ENCODE data around the gene UBE2G1. TPM values are rescaled to one million over a fixed set of nuclear protein-coding genes. Genes with fewer than 3 reads are reported as not detected.

UBE2G1 gene
- total and polyA plus RNA-seq, 2 of the 13 experiments (the other 11 are each of a cell fraction or from before 2014, with no cell fraction given) = 27.9 to 42.6 TPM

DNA sequence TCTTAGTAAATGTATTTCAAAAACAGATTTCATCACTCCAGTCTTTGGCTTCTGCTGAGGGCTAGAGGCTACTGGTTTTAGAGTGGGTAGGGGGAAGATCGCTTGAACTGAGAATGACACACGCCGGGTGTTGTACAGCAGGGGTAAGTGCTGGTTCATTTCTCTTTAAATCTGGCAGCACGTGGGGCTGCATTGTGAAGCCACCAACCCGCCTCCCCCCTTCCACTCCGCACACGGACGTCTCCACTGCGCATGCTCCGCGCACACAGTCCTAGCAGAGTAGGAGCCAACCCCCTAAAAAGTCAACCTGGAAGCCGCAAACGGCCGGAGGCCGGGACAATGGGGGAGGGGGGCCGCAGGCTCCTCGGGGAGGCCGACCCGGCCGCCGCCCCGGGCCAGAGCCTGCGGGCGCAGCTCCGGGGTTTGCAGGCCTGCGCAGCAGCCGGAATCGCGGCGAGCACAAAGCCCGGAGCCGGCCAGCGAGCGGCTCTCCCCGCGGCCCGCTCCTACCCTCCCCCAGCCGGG, 1.3 kb downstream of the UBE2G1 start (continued):
- peak; percentile 46; the same call in 1 of the 2 replicates for TF ChIP-seq ZNF770 (CRISPR knock-in tag; IDR thresholded peaks at IDR 0.05)
- TF ChIP-seq ZFX (CRISPR knock-in tag; IDR thresholded peaks at IDR 0.05; ENCODE audit: low read depth) = peak; percentile 48; the same call in 1 of the 2 replicates
- no peak for TF ChIP-seq SMAD9 (CRISPR knock-in tag; IDR thresholded peaks at IDR 0.05)
- TF ChIP-seq, protein P1, sequence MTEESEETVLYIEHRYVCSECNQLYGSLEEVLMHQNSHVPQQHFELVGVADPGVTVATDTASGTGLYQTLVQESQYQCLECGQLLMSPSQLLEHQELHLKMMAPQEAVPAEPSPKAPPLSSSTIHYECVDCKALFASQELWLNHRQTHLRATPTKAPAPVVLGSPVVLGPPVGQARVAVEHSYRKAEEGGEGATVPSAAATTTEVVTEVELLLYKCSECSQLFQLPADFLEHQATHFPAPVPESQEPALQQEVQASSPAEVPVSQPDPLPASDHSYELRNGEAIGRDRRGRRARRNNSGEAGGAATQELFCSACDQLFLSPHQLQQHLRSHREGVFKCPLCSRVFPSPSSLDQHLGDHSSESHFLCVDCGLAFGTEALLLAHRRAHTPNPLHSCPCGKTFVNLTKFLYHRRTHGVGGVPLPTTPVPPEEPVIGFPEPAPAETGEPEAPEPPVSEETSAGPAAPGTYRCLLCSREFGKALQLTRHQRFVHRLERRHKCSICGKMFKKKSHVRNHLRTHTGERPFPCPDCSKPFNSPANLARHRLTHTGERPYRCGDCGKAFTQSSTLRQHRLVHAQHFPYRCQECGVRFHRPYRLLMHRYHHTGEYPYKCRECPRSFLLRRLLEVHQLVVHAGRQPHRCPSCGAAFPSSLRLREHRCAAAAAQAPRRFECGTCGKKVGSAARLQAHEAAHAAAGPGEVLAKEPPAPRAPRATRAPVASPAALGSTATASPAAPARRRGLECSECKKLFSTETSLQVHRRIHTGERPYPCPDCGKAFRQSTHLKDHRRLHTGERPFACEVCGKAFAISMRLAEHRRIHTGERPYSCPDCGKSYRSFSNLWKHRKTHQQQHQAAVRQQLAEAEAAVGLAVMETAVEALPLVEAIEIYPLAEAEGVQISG (CRISPR knock-in tag; IDR thresholded peaks at IDR 0.05) = peak; percentile 55; the same call in 1 of the 2 replicates
- no peak for TF ChIP-seq THYN1 (CRISPR knock-in tag; IDR thresholded peaks at IDR 0.05; ENCODE audit: borderline replicate concordance, low read depth)
- 0 out of 2 replicates have a peak, but pooled peaks have one; percentile 38 for TF ChIP-seq ISX (CRISPR knock-in tag; conservative IDR thresholded peaks at IDR 0.05)
- TF ChIP-seq, protein P2, sequence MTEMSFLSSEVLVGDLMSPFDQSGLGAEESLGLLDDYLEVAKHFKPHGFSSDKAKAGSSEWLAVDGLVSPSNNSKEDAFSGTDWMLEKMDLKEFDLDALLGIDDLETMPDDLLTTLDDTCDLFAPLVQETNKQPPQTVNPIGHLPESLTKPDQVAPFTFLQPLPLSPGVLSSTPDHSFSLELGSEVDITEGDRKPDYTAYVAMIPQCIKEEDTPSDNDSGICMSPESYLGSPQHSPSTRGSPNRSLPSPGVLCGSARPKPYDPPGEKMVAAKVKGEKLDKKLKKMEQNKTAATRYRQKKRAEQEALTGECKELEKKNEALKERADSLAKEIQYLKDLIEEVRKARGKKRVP (CRISPR knock-in tag; IDR thresholded peaks at IDR 0.05) = 0 out of 4 replicates have a peak, but pooled peaks of 1 of the 2 experiments have one; percentile 14
- TF ChIP-seq, protein P3, sequence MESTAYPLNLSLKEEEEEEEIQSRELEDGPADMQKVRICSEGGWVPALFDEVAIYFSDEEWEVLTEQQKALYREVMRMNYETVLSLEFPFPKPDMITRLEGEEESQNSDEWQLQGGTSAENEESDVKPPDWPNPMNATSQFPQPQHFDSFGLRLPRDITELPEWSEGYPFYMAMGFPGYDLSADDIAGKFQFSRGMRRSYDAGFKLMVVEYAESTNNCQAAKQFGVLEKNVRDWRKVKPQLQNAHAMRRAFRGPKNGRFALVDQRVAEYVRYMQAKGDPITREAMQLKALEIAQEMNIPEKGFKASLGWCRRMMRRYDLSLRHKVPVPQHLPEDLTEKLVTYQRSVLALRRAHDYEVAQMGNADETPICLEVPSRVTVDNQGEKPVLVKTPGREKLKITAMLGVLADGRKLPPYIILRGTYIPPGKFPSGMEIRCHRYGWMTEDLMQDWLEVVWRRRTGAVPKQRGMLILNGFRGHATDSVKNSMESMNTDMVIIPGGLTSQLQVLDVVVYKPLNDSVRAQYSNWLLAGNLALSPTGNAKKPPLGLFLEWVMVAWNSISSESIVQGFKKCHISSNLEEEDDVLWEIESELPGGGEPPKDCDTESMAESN (CRISPR knock-in tag; conservative IDR thresholded peaks at IDR 0.05) = no peak
- TF ChIP-seq ZNF30 (CRISPR knock-in tag; IDR thresholded peaks at IDR 0.05) = no peak
- no peak; the same call in 1 of the 2 replicates for TF ChIP-seq CSRNP1 (CRISPR knock-in tag; IDR thresholded peaks at IDR 0.05)
- TF ChIP-seq KDM1A (CRISPR knock-in tag; IDR thresholded peaks at IDR 0.05) = no peak
- TF ChIP-seq PATZ1 (CRISPR knock-in tag; IDR thresholded peaks at IDR 0.05) = peak; percentile 49
- TF ChIP-seq ZNF367 (CRISPR knock-in tag; IDR thresholded peaks at IDR 0.05; ENCODE audit: borderline replicate concordance) = 0 out of 2 replicates have a peak, but pooled peaks have one; percentile 23
- no peak for TF ChIP-seq ZNF441 (CRISPR knock-in tag; IDR thresholded peaks at IDR 0.05; ENCODE audit: borderline replicate concordance)
- peak; percentile 53; the same call in 1 of the 2 replicates for TF ChIP-seq TFDP1 (CRISPR knock-in tag; IDR thresholded peaks at IDR 0.05; ENCODE audit: borderline replicate concordance)

Measured in HepG2 (cell line).